SK-N-SH treated with all-trans-retinoic acid at 6 μM for 48 hours (cell line): ENCODE measurements around the gene SUGCT.

Experiments
- CREB5 ChIP-seq: fragments of 250-450 bp; sonication (Bioruptor Pico); IDR thresholded peaks from 2 replicates; pipeline ENCODE4 v1.5.1; 2020; ENCODE audit warnings: low read depth, mild to moderate bottlenecking, moderate library complexity
- GLIS3 ChIP-seq: fragments of 250-450 bp; sonication (Bioruptor Pico); IDR thresholded peaks from 2 replicates; pipeline ENCODE4 v1.5.0; 2020; ENCODE audit warnings: mild to moderate bottlenecking, moderate library complexity
- PATZ1 ChIP-seq: fragments of 250-450 bp; sonication (Bioruptor Pico); IDR thresholded peaks from 2 replicates; pipeline ENCODE4 v1.8.0; 2020; ENCODE audit warnings: mild to moderate bottlenecking, moderate library complexity, borderline replicate concordance

- TF ChIP-seq CREB5 (CRISPR knock-in tag) (no peak), PATZ1 (CRISPR knock-in tag) (no peak), GLIS3 (CRISPR knock-in tag) (no peak)
These were observed 713.1 kb downstream of the SUGCT start for GRCh38 chr7:40847921-40848320.
